ENCODE data around the gene RFX2. TPM values are rescaled to one million over a fixed set of nuclear protein-coding genes. Genes with fewer than 3 reads are reported as not detected.

The RFX2 gene
- total RNA-seq, 6 experiments from 2014 or later: 6.3 to 9.5 (median 6.9) TPM

DNA sequence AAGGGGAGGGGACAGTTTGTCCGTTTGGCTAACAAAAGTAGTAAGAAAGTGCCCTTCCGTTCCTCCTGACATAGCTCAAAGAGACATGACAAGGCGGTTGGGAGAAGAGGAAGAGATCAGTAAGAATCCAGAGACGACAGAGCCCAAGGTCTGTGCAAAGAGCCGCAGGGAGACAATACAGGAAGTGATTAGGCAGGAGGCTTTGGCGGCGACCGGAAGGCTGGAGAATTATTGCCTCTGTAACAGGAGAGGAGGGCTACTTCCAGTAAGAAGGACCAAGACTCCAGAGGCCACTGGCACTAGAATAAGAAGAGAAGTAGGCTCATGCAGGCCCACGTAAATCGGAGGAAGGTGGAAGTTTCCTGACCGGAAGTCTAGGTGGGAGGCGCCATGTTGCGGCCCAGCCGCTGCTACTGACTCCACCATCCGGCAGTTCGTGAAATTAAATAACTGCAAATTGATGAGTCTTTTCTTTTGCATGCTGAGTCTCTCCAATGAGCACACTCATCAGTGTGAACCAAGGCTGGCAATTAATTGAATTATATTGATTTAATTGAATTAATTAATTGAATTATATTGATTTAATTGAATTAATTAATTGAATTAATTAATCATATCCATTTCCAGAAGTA lies 9.9 kb downstream of the RFX2 start:
- TF ChIP-seq, protein P1, sequence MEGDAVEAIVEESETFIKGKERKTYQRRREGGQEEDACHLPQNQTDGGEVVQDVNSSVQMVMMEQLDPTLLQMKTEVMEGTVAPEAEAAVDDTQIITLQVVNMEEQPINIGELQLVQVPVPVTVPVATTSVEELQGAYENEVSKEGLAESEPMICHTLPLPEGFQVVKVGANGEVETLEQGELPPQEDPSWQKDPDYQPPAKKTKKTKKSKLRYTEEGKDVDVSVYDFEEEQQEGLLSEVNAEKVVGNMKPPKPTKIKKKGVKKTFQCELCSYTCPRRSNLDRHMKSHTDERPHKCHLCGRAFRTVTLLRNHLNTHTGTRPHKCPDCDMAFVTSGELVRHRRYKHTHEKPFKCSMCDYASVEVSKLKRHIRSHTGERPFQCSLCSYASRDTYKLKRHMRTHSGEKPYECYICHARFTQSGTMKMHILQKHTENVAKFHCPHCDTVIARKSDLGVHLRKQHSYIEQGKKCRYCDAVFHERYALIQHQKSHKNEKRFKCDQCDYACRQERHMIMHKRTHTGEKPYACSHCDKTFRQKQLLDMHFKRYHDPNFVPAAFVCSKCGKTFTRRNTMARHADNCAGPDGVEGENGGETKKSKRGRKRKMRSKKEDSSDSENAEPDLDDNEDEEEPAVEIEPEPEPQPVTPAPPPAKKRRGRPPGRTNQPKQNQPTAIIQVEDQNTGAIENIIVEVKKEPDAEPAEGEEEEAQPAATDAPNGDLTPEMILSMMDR (IDR thresholded peaks at IDR 0.05): no peak
- no peaks in the 10 kb centered on the region for H3K9me3 Mint-ChIP-seq
- H3K4me3 Mint-ChIP-seq: no peak overlapping the region
- H3K27ac Mint-ChIP-seq: no peak overlapping the region
- no peaks in the 10 kb centered on the region for H3K27me3 Mint-ChIP-seq (ENCODE audit: insufficient read depth)
- DNase-seq: no peak
- H3K36me3 Mint-ChIP-seq (ENCODE audit: low read depth): peaks cover 10% of the 10 kb centered on the region
- peaks cover 57% of the 10 kb centered on the region for H3K4me1 Mint-ChIP-seq (ENCODE audit: low read depth)

DNA sequence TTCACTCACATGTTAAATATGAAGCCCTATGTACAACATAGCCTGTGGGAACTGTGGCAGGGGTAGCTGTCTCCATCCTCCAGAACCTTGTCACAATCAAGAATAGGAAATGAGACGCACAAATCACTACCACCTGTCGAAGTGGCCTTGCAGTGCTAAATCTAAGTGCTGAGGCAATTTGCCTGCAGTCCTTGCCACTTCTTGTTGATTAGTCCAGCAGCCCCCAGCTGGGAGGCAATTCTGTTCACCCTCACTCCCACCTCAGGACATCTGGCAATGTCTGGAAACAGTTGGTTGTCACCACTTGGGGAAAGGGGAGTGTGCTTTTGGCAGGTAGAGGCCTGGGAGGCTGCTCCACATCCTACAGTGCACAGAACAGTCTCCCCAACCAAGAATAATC lies 10.7 kb downstream of the RFX2 start:
- peaks cover 49% of the 10 kb centered on the region for H3K4me1 Mint-ChIP-seq (ENCODE audit: low read depth)
- TF ChIP-seq, protein P1 (IDR thresholded peaks at IDR 0.05): no peak
- no peak overlapping the region for H3K27ac Mint-ChIP-seq

DNA sequence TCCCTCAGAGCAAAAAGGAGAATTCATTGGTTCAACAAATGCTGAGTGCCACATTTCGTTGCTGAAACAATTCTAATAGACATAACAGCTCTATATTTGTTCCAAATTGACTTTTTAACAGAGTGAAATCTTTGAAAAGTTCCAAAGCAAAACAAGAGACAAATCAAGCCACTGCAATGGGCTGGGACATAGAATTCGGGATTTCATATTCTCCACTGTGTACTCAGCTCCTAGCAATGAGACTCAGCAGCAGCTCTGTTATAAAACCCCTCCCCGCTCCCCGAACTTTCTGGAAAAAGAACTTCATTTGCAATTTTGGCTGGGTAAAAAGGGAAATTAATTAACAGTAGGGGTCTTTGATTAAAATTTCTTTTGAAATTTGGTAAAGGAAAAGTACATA lies 11.3 kb downstream of the RFX2 start:
- no peak overlapping the region for H3K4me3 Mint-ChIP-seq
- no peak overlapping the region for H3K27ac Mint-ChIP-seq
- TF ChIP-seq, protein P1 (IDR thresholded peaks at IDR 0.05): no peak
- H3K9me3 Mint-ChIP-seq: no peaks in the 10 kb centered on the region
- H3K36me3 Mint-ChIP-seq (ENCODE audit: low read depth): peaks cover 6% of the 10 kb centered on the region
- DNase-seq: no peak
- H3K4me1 Mint-ChIP-seq (ENCODE audit: low read depth): peaks cover 43% of the 10 kb centered on the region
- H3K27me3 Mint-ChIP-seq (ENCODE audit: insufficient read depth): no peaks in the 10 kb centered on the region

More for the DNA sequence above, 10.7 kb downstream of the RFX2 start:
- Mint-ChIP-seq H3K9me3 (no peaks in the 10 kb centered on the region), H3K27me3 (ENCODE audit: insufficient read depth) (no peaks in the 10 kb centered on the region), H3K36me3 (ENCODE audit: low read depth) (peaks cover 7% of the 10 kb centered on the region), H3K4me3 (no peak overlapping the region)
- DNase-seq: no peak

DNA sequence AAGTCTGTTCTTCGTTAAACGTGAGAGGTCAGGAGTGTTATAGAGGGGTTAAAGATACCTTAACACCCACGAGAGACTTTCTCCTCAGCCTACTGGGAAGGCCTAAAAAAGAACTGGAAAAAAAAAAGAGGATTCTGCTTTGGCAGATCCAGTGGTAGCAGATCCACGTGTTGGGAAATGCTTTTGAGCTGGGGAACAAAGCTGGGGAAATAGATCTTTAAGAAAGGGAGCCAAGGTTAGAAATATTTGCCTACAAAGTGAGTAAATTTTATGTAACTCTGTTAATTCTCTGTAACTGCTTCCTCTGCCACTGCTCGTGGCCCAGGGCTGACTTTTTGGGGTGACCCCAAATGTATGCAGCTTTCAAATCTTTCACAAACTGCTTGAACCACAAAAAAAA lies 11.7 kb downstream of the RFX2 start:
- Mint-ChIP-seq H3K9me3 (no peaks in the 10 kb centered on the region), H3K27ac (no peak overlapping the region), H3K4me3 (no peak overlapping the region), H3K36me3 (ENCODE audit: low read depth) (peaks cover 6% of the 10 kb centered on the region), H3K27me3 (ENCODE audit: insufficient read depth) (no peaks in the 10 kb centered on the region), H3K4me1 (ENCODE audit: low read depth) (peaks cover 39% of the 10 kb centered on the region)
- DNase-seq: no peak
- TF ChIP-seq, protein P1 (IDR thresholded peaks at IDR 0.05): no peak

DNA sequence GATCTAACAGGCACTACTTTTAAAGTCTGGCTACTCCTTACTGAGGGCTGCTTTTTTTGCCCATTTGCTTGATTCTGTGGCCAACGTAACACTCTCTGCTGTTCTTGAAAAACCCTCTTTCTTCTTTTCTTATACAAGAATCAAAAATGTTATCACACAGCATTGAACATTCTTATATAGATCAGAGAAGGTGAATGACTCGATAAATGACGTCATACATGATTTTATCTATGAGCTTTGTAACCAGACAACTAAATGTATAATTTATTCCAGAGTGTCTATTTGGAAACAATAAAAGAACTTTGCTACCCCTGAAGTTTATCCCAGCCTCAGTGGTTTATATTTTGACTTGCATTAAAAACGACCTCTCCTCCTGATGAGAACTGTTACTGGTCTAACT lies 12.4 kb downstream of the RFX2 start:
- no peaks in the 10 kb centered on the region for H3K27me3 Mint-ChIP-seq (ENCODE audit: insufficient read depth)
- no peaks in the 10 kb centered on the region for H3K9me3 Mint-ChIP-seq
- peaks cover 34% of the 10 kb centered on the region for H3K4me1 Mint-ChIP-seq (ENCODE audit: low read depth)
- H3K36me3 Mint-ChIP-seq (ENCODE audit: low read depth): peaks cover 6% of the 10 kb centered on the region
- no peak overlapping the region for H3K27ac Mint-ChIP-seq
- DNase-seq: no peak
- no peak overlapping the region for H3K4me3 Mint-ChIP-seq
- TF ChIP-seq, protein P1 (IDR thresholded peaks at IDR 0.05): no peak

Data from HFFc6 (cell line).